Nephron (organoid): ENCODE data around the gene CTNNA3.

Experiments
- H3K27ac Mint-ChIP-seq, 3 experiments: 2 replicates each; pipeline ENCODE4 v1.8.0; 2020; ENCODE audit warnings: mixed read lengths in 3 of 3, mild to moderate bottlenecking in 2 of 3, moderate library complexity in 1 of 3
- H3K27me3 Mint-ChIP-seq: 2 replicates; pipeline ENCODE4 v1.8.0; 2021; ENCODE audit warnings: low read depth, mild to moderate bottlenecking, moderate library complexity, mixed read lengths
- H3K36me3 Mint-ChIP-seq: 2 replicates; pipeline ENCODE4 v1.8.0; 2020; ENCODE audit warnings: low read depth, mixed read lengths
- H3K4me1 Mint-ChIP-seq: 2 replicates; pipeline ENCODE4 v1.8.0; 2020; ENCODE audit warnings: mixed read lengths
- H3K4me3 Mint-ChIP-seq, 3 experiments: 2 replicates each; pipeline ENCODE4 v1.8.0; 2020; ENCODE audit warnings: mild to moderate bottlenecking in 3 of 3, mixed read lengths in 3 of 3, moderate library complexity in 2 of 3
- H3K9me3 Mint-ChIP-seq: 2 replicates; pipeline ENCODE4 v1.8.0; 2020; ENCODE audit warnings: mixed read lengths
- TF ChIP-seq, protein P1 (sequence below), 3 experiments: fragments of 200-600 bp; sonication (generic); IDR thresholded peaks; one replicate each; pipeline ENCODE4 v1.5.0; 2021; ENCODE audit warnings: antibody characterized with exemption in 3 of 3; ENCODE audit not compliant: unreplicated experiment in 3 of 3

The CTNNA3 gene

DNA sequence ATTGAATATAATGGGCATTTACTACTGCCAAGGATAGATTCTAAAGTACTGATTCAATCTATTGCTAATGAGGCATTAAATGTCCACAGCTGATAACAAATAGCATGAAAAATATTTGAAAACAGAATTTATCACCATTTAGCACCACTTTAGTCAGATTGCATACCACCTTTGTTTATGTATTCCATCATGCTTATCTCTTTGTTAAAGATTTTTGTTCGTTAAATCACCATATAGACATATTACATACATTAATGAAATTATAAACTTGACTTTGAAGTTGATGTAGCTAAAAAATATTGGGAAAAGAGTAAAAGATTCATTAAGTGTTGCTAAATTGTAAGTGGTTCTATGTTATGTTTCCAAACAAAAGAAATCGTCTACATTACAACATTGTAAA lies 1022.9 kb downstream of the CTNNA3 start:
- Mint-ChIP-seq H3K27ac (no peak overlapping the region), H3K36me3 (no peaks in the 10 kb centered on the region), H3K4me3 (no peak overlapping the region)

DNA sequence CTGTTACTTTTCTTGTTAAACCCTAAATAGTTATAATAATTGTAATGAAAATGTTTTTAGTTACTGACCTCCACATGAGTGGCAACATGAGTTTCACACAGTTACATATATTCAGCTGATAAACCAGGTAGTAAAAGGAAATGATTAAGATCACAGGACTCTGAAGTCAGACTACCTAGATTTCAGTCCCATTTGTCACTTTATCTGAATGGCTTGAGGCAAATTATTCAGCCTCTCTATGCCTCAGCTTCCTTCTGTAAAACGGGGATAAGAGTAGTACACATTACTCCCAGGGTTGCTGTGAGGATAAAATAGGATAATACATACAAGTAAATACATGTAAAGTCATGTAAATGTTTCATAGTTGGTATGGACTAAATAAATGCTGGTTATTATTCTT lies 1024.4 kb downstream of the CTNNA3 start:
- Mint-ChIP-seq H3K27ac (no peak overlapping the region), H3K36me3 (no peaks in the 10 kb centered on the region), H3K27me3 (no peaks in the 10 kb centered on the region), H3K4me3 (no peak overlapping the region), H3K4me1 (peaks cover 5% of the 10 kb centered on the region), H3K9me3 (no peaks in the 10 kb centered on the region)
- TF ChIP-seq, protein P1, sequence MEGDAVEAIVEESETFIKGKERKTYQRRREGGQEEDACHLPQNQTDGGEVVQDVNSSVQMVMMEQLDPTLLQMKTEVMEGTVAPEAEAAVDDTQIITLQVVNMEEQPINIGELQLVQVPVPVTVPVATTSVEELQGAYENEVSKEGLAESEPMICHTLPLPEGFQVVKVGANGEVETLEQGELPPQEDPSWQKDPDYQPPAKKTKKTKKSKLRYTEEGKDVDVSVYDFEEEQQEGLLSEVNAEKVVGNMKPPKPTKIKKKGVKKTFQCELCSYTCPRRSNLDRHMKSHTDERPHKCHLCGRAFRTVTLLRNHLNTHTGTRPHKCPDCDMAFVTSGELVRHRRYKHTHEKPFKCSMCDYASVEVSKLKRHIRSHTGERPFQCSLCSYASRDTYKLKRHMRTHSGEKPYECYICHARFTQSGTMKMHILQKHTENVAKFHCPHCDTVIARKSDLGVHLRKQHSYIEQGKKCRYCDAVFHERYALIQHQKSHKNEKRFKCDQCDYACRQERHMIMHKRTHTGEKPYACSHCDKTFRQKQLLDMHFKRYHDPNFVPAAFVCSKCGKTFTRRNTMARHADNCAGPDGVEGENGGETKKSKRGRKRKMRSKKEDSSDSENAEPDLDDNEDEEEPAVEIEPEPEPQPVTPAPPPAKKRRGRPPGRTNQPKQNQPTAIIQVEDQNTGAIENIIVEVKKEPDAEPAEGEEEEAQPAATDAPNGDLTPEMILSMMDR (IDR thresholded peaks at IDR 0.05; ENCODE audit: unreplicated experiment in 3 of 3) = no peak

More for the DNA sequence above, 1022.9 kb downstream of the CTNNA3 start:
- Mint-ChIP-seq H3K27me3 (no peaks in the 10 kb centered on the region), H3K9me3 (no peaks in the 10 kb centered on the region), H3K4me1 (peaks cover 5% of the 10 kb centered on the region)
- TF ChIP-seq, protein P1 (IDR thresholded peaks at IDR 0.05; ENCODE audit: unreplicated experiment in 3 of 3) = no peak

DNA sequence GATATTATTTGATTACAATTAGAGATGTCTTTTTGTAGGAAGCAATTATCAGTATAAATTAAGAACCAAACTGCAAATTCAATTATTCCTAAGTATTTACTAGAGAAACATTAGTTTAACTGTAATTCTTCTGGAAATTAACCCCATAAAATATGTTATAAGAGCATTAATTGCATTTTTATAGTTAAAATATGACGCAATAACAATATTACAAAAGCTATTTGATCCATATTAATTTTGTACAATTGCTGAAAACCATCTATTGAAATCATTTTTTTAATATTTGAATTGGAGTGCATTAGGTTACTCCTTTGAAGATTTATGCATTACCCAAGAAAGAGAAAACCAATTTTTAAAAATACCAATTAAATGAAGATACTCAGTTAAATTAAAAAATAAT lies 1024.9 kb downstream of the CTNNA3 start:
- Mint-ChIP-seq H3K4me3 (no peak overlapping the region), H3K27ac (no peak overlapping the region), H3K36me3 (no peaks in the 10 kb centered on the region), H3K27me3 (no peaks in the 10 kb centered on the region), H3K4me1 (peaks cover 4% of the 10 kb centered on the region), H3K9me3 (no peaks in the 10 kb centered on the region)
- TF ChIP-seq, protein P1 (IDR thresholded peaks at IDR 0.05; ENCODE audit: unreplicated experiment in 3 of 3) = no peak

DNA sequence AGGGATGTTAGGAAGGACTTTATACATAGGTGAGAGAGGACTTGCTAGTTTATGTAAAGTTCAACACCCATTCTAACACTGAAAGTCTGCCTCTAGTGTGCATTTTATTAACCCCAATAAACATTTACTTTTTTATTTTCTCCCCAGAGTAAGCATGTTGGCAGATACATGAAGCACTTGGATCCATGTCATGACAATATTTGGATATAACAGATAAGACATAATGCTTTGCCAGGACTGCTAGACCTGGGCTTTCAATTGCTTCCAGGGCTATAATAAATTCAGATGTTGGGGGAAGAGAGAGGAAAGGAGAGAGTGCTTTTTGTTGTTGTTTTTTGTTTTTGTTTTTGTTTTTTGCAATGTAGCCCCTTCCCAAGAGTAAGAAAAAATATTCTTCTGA lies 1039.5 kb downstream of the CTNNA3 start:
- TF ChIP-seq, protein P1 (IDR thresholded peaks at IDR 0.05; ENCODE audit: unreplicated experiment in 3 of 3) = no peak
- H3K27me3 Mint-ChIP-seq = no peaks in the 10 kb centered on the region
- no peak overlapping the region for H3K4me3 Mint-ChIP-seq
- peak overlapping the region in 1 of 3 experiments; percentile 6 for H3K27ac Mint-ChIP-seq
- peaks cover 17% of the 10 kb centered on the region for H3K9me3 Mint-ChIP-seq
- H3K36me3 Mint-ChIP-seq = peaks cover 4% of the 10 kb centered on the region
- H3K4me1 Mint-ChIP-seq = peaks cover 5% of the 10 kb centered on the region

DNA sequence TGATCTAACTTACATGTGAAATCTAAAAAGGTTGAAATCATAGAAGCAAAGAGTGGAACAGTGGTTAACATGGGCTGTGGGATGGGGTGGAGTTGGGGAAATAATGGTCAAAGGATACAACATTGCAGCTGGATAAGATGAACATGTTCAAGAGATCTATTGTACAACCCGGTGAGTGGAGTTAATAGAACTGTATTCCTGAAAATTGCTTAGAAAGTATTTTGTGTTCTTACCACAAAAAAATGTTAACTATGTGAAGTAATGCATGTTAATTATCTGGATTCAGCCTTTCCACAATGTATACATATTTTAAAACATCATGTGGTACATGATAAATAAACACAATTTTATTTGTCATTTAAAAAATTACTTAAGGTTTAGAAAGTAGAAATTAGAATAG lies 1041.1 kb downstream of the CTNNA3 start:
- Mint-ChIP-seq H3K27ac (no peak overlapping the region), H3K9me3 (peaks cover 23% of the 10 kb centered on the region), H3K4me1 (peaks cover 5% of the 10 kb centered on the region), H3K4me3 (no peak overlapping the region), H3K36me3 (peaks cover 4% of the 10 kb centered on the region), H3K27me3 (no peaks in the 10 kb centered on the region)
- TF ChIP-seq, protein P1 (IDR thresholded peaks at IDR 0.05; ENCODE audit: unreplicated experiment in 3 of 3) = no peak

DNA sequence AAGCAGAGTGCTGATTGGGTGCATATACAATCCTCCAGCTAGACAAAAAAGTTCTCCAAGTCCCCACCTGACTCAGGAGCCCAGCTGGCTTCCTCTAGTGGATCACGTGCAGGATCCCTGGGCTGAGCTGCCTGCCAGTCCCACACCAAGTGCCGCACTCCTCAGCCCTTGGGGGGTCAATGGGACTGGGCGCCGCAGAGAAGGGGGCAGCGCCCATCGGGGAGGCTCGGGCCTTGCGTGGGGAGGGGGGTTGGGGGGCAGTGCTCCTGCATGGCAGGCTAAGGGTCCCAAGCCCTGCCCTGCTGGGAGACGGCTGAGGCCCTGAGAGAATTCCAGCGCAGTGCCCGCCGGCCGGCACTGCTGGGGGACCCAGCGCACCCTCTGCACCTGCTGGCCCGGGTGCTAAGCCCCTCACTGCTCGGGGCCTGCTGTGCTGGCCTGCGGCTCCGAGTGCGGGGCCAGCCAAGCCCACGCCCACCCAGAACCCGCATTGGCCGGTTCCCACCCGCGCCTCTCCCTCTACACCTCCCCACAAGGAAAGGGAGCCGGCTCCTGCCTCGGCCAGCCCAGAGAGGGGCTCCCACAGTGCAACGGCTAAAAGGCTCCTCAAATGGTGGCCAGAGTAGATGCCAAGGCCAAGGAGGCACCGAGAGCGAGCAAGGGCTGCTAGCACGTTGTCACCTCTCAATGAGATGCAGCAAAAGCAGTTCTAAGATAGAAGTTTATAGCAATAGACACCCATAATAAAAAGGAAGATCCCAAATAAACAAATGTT lies 1044.5 kb downstream of the CTNNA3 start:
- H3K27me3 Mint-ChIP-seq = no peaks in the 10 kb centered on the region
- H3K27ac Mint-ChIP-seq = no peak overlapping the region
- H3K4me1 Mint-ChIP-seq = peaks cover 2% of the 10 kb centered on the region
- H3K36me3 Mint-ChIP-seq = peaks cover 4% of the 10 kb centered on the region
- peaks cover 31% of the 10 kb centered on the region for H3K9me3 Mint-ChIP-seq
- no peak overlapping the region for H3K4me3 Mint-ChIP-seq
- TF ChIP-seq, protein P1 (IDR thresholded peaks at IDR 0.05; ENCODE audit: unreplicated experiment in 3 of 3) = no peak
